GM12872 (cell line): ENCODE measurements around the gene CYB5R3.

ENCODE experiments used
- CTCF ChIP-seq: IDR thresholded peaks from 3 replicates; pipeline ENCODE4 v1.5.1; 2011; ENCODE audit warnings: low read depth, mild to moderate bottlenecking, low read length, moderate library complexity; ENCODE audit not compliant: insufficient read depth

The CYB5R3 gene

GRCh38 chr22:42692239-42693054 lies 43.3 kb upstream of the CYB5R3 start:
- TF ChIP-seq CTCF = peak; percentile 55; the same call in 2 of the 3 replicates

GRCh38 chr22:42691440-42691839 lies 42.2 kb upstream of the CYB5R3 start:
- no peak for TF ChIP-seq CTCF

GRCh38 chr22:42688241-42689211 lies 39.3 kb upstream of the CYB5R3 start:
- no peak for TF ChIP-seq CTCF

- no peak for TF ChIP-seq CTCF
Measured at GRCh38 chr22:42686756-42687491, 37.7 kb upstream of the CYB5R3 start.

GRCh38 chr22:42685941-42686653 lies 36.9 kb upstream of the CYB5R3 start:
- TF ChIP-seq CTCF = no peak

GRCh38 chr22:42684462-42685195 lies 35.4 kb upstream of the CYB5R3 start:
- TF ChIP-seq CTCF = no peak
